ENCODE results near the gene VGLL4. TPM values are rescaled to one million over a fixed set of nuclear protein-coding genes. Genes with fewer than 3 reads are reported as not detected.

VGLL4 gene
- total RNA-seq, 1 experiment from 2014 or later = 43.0 TPM

DNA sequence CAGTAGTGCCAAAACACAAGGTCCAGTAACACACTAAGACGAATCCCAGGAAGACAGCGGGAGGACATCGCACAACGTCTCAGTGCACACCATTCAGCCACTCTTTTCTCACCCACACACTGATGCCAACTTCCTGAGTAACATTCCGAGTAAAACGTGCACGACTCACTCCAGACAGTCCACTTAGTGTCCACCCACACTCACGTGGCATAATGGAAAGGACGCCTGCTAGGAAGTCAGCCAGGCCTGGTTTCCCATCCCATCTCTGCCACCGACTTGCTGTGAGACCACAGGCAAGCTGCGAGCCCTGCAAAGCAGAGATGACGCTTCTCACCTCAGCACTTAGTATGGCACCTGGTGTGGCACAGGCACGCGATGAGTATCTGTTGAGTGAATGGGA is 36.8 kb upstream of the VGLL4 start:
- CTCF ChIA-PET = no interaction called here
- POLR2A ChIA-PET = no interaction called here
- H3K4me3 Mint-ChIP-seq = no peak overlapping the region
- no peaks in the 10 kb centered on the region; the same call in 1 of the 2 replicates for H3K9me3 Mint-ChIP-seq
- no peak for DNase-seq (ENCODE audit: low spot score)
- no peaks in the 10 kb centered on the region for H3K27me3 Mint-ChIP-seq (ENCODE audit: low read depth)
- no peak for ATAC-seq
- no peaks in the 10 kb centered on the region for H3K4me1 Mint-ChIP-seq
- no peak overlapping the region for H3K27ac Mint-ChIP-seq
- peaks cover 3% of the 10 kb centered on the region; the same call in 1 of the 2 replicates for H3K36me3 Mint-ChIP-seq
- TF ChIP-seq, protein P1, sequence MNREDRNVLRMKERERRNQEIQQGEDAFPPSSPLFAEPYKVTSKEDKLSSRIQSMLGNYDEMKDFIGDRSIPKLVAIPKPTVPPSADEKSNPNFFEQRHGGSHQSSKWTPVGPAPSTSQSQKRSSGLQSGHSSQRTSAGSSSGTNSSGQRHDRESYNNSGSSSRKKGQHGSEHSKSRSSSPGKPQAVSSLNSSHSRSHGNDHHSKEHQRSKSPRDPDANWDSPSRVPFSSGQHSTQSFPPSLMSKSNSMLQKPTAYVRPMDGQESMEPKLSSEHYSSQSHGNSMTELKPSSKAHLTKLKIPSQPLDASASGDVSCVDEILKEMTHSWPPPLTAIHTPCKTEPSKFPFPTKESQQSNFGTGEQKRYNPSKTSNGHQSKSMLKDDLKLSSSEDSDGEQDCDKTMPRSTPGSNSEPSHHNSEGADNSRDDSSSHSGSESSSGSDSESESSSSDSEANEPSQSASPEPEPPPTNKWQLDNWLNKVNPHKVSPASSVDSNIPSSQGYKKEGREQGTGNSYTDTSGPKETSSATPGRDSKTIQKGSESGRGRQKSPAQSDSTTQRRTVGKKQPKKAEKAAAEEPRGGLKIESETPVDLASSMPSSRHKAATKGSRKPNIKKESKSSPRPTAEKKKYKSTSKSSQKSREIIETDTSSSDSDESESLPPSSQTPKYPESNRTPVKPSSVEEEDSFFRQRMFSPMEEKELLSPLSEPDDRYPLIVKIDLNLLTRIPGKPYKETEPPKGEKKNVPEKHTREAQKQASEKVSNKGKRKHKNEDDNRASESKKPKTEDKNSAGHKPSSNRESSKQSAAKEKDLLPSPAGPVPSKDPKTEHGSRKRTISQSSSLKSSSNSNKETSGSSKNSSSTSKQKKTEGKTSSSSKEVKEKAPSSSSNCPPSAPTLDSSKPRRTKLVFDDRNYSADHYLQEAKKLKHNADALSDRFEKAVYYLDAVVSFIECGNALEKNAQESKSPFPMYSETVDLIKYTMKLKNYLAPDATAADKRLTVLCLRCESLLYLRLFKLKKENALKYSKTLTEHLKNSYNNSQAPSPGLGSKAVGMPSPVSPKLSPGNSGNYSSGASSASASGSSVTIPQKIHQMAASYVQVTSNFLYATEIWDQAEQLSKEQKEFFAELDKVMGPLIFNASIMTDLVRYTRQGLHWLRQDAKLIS (CRISPR knock-in tag; IDR thresholded peaks at IDR 0.05; ENCODE audit: borderline replicate concordance) = no peak
- TF ChIP-seq, protein P2, sequence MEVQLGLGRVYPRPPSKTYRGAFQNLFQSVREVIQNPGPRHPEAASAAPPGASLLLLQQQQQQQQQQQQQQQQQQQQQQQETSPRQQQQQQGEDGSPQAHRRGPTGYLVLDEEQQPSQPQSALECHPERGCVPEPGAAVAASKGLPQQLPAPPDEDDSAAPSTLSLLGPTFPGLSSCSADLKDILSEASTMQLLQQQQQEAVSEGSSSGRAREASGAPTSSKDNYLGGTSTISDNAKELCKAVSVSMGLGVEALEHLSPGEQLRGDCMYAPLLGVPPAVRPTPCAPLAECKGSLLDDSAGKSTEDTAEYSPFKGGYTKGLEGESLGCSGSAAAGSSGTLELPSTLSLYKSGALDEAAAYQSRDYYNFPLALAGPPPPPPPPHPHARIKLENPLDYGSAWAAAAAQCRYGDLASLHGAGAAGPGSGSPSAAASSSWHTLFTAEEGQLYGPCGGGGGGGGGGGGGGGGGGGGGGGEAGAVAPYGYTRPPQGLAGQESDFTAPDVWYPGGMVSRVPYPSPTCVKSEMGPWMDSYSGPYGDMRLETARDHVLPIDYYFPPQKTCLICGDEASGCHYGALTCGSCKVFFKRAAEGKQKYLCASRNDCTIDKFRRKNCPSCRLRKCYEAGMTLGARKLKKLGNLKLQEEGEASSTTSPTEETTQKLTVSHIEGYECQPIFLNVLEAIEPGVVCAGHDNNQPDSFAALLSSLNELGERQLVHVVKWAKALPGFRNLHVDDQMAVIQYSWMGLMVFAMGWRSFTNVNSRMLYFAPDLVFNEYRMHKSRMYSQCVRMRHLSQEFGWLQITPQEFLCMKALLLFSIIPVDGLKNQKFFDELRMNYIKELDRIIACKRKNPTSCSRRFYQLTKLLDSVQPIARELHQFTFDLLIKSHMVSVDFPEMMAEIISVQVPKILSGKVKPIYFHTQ (CRISPR knock-in tag; IDR thresholded peaks at IDR 0.05) = no peak
- TF ChIP-seq, protein P3, sequence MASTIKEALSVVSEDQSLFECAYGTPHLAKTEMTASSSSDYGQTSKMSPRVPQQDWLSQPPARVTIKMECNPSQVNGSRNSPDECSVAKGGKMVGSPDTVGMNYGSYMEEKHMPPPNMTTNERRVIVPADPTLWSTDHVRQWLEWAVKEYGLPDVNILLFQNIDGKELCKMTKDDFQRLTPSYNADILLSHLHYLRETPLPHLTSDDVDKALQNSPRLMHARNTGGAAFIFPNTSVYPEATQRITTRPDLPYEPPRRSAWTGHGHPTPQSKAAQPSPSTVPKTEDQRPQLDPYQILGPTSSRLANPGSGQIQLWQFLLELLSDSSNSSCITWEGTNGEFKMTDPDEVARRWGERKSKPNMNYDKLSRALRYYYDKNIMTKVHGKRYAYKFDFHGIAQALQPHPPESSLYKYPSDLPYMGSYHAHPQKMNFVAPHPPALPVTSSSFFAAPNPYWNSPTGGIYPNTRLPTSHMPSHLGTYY (CRISPR knock-in tag; IDR thresholded peaks at IDR 0.05) = no peak
- TF ChIP-seq CREM (CRISPR knock-in tag; IDR thresholded peaks at IDR 0.05) = no peak
- TF ChIP-seq CREB1 (CRISPR knock-in tag; IDR thresholded peaks at IDR 0.05) = no peak
- TF ChIP-seq TP53 (CRISPR knock-in tag; IDR thresholded peaks at IDR 0.05) = no peak

DNA sequence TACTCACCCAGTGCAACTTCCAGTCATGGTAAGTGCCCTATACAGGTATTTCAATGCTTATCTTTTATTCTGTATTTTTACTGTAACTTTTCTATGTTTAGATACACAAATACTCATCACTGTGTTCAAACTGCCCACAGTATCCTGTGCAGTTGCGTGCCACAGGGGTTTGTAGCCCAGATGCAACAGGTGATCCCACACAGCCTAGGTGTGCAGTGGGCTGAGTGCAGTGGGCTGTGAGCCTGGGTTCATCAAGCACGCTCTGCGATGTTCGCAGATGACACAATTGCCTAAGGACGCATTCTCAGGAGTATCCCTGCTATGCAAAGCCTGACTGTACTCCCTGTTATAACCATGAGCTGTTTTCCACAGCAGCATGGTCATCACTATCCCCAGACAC is 36.2 kb upstream of the VGLL4 start:
- POLR2A ChIA-PET = interaction anchor here (0.6 kb wide), 1 partner anchor 148 kb away, joined by 4 read pairs; no protein-coding TSS in a partner anchor
- no peak for TF ChIP-seq EMX1 (CRISPR knock-in tag; IDR thresholded peaks at IDR 0.05)
- TF ChIP-seq, protein P4, sequence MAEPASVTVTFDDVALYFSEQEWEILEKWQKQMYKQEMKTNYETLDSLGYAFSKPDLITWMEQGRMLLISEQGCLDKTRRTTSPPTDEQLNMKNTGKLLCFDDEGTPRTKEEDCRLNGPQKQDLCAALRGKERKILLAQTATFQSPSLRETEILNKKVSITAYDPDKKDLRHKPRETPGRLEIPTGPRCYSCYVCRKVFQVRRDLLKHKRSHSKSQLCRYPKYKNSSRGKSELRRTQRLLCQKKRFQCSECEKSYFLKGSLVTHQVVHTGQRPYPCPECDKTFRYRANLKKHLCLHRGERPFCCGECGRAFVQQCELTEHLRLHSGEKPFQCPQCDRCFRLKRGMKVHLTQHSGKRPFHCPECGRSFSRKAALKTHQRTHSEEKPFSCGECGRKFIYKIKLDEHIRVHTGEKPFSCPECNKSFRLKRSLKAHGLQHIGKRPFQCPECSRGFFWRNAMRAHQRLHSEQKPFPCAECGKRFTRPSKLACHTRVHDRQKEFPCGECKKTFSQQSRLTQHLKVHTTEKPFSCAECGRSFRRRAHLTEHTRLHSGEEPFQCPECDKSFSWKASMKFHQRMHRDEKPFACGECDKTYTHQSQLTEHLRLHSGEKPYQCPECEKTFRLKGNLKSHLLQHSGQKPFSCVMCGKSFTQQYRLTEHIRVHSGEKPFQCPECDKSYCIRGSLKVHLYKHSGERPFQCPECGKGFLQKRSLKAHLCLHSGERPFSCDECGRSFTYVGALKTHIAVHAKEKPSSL (CRISPR knock-in tag; conservative IDR thresholded peaks at IDR 0.05) = no peak
- no peak for TF ChIP-seq MYBL2 (CRISPR knock-in tag; IDR thresholded peaks at IDR 0.05)
- TF ChIP-seq NFE2L1 (CRISPR knock-in tag; IDR thresholded peaks at IDR 0.05) = no peak
- TF ChIP-seq CBFB (CRISPR knock-in tag; IDR thresholded peaks at IDR 0.05; ENCODE audit: low read depth) = no peak
- TF ChIP-seq, protein P5, sequence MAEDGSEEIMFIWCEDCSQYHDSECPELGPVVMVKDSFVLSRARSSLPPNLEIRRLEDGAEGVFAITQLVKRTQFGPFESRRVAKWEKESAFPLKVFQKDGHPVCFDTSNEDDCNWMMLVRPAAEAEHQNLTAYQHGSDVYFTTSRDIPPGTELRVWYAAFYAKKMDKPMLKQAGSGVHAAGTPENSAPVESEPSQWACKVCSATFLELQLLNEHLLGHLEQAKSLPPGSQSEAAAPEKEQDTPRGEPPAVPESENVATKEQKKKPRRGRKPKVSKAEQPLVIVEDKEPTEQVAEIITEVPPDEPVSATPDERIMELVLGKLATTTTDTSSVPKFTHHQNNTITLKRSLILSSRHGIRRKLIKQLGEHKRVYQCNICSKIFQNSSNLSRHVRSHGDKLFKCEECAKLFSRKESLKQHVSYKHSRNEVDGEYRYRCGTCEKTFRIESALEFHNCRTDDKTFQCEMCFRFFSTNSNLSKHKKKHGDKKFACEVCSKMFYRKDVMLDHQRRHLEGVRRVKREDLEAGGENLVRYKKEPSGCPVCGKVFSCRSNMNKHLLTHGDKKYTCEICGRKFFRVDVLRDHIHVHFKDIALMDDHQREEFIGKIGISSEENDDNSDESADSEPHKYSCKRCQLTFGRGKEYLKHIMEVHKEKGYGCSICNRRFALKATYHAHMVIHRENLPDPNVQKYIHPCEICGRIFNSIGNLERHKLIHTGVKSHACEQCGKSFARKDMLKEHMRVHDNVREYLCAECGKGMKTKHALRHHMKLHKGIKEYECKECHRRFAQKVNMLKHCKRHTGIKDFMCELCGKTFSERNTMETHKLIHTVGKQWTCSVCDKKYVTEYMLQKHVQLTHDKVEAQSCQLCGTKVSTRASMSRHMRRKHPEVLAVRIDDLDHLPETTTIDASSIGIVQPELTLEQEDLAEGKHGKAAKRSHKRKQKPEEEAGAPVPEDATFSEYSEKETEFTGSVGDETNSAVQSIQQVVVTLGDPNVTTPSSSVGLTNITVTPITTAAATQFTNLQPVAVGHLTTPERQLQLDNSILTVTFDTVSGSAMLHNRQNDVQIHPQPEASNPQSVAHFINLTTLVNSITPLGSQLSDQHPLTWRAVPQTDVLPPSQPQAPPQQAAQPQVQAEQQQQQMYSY (CRISPR knock-in tag; IDR thresholded peaks at IDR 0.05) = no peak
- no peak for TF ChIP-seq ATF1 (CRISPR knock-in tag; IDR thresholded peaks at IDR 0.05)
- TF ChIP-seq ZNF396 (CRISPR knock-in tag; IDR thresholded peaks at IDR 0.05; ENCODE audit: borderline replicate concordance) = no peak
- TF ChIP-seq, protein P6, sequence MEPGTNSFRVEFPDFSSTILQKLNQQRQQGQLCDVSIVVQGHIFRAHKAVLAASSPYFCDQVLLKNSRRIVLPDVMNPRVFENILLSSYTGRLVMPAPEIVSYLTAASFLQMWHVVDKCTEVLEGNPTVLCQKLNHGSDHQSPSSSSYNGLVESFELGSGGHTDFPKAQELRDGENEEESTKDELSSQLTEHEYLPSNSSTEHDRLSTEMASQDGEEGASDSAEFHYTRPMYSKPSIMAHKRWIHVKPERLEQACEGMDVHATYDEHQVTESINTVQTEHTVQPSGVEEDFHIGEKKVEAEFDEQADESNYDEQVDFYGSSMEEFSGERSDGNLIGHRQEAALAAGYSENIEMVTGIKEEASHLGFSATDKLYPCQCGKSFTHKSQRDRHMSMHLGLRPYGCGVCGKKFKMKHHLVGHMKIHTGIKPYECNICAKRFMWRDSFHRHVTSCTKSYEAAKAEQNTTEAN (CRISPR knock-in tag; IDR thresholded peaks at IDR 0.05) = no peak
- no peak for TF ChIP-seq IRF2 (CRISPR knock-in tag; IDR thresholded peaks at IDR 0.05; ENCODE audit: borderline replicate concordance, low read depth)
- TF ChIP-seq, protein P7, sequence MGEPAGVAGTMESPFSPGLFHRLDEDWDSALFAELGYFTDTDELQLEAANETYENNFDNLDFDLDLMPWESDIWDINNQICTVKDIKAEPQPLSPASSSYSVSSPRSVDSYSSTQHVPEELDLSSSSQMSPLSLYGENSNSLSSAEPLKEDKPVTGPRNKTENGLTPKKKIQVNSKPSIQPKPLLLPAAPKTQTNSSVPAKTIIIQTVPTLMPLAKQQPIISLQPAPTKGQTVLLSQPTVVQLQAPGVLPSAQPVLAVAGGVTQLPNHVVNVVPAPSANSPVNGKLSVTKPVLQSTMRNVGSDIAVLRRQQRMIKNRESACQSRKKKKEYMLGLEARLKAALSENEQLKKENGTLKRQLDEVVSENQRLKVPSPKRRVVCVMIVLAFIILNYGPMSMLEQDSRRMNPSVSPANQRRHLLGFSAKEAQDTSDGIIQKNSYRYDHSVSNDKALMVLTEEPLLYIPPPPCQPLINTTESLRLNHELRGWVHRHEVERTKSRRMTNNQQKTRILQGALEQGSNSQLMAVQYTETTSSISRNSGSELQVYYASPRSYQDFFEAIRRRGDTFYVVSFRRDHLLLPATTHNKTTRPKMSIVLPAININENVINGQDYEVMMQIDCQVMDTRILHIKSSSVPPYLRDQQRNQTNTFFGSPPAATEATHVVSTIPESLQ (CRISPR knock-in tag; IDR thresholded peaks at IDR 0.05) = no peak

More for the DNA sequence above, 36.2 kb upstream of the VGLL4 start:
- H3K4me3 Mint-ChIP-seq = no peak overlapping the region
- ATAC-seq (no peak), DNase-seq (ENCODE audit: low spot score) (no peak)
- peaks cover 3% of the 10 kb centered on the region; the same call in 1 of the 2 replicates for H3K36me3 Mint-ChIP-seq
- H3K9me3 Mint-ChIP-seq = no peaks in the 10 kb centered on the region; the same call in 1 of the 2 replicates
- H3K27ac Mint-ChIP-seq = no peak overlapping the region
- CTCF ChIA-PET = no interaction called here
- no peaks in the 10 kb centered on the region for H3K27me3 Mint-ChIP-seq (ENCODE audit: low read depth)
- no peaks in the 10 kb centered on the region for H3K4me1 Mint-ChIP-seq

Measured in WTC11 (cell line).